ENCODE data around the gene CAMK1D.

- TF ChIP-seq CTCF (IDR thresholded peaks at IDR 0.05; ENCODE audit: low read depth, low read length, poor library complexity, severe bottlenecking) (no peak), EZH2phosphoT487 (IDR thresholded peaks at IDR 0.05; ENCODE audit: borderline replicate concordance, low read length) (no peak)
Measured at GRCh38 chr10:12733271-12733670, 383.9 kb downstream of the CAMK1D start.

All from DOHH2 (cell line).